Transverse colon (tissue), 3 donors: ENCODE data around the gene CPD.

Source experiments
- POLR2A ChIP-seq: fragments of 450-650 bp; IDR thresholded peaks from one replicate; pipeline ENCODE4 v1.6.1; 2016; ENCODE audit warnings: antibody characterized with exemption, mild to moderate bottlenecking, moderate library complexity
- TF ChIP-seq, protein P1 (sequence below), 5 experiments: fragments of 200-600 bp in 3 of 5; fragments of 450-650 bp in 2 of 5; sonication (generic) in 3 of 5; IDR thresholded peaks; 1 replicate in 2 of 5; 2 replicates in 3 of 5; pipeline ENCODE4 v1.5.1; 2016 to 2017; ENCODE audit warnings: antibody characterized with exemption in 5 of 5, inconsistent platforms in 3 of 5, mild to moderate bottlenecking in 2 of 5, moderate library complexity in 1 of 5

DNA sequence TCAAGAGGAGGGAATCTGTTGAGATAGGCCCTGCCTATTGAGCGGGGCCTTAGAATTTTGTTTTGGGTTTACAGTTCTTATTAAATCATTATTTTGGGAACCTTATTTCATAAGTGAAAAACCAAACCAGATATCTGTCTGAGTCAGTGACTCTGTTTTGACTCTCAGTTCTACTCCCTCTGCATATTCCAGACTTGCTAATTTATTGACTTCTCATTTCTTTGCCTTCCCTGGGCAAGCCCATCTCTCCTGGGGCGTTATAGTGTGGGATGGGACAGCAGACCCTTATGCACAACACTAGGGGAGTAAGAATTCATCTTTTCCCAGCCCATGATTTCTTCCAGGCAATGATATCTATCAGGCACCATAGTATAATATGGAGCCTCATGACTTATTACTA is 45.7 kb downstream of the CPD start:
- no peak for TF ChIP-seq POLR2A
- TF ChIP-seq, protein P1, sequence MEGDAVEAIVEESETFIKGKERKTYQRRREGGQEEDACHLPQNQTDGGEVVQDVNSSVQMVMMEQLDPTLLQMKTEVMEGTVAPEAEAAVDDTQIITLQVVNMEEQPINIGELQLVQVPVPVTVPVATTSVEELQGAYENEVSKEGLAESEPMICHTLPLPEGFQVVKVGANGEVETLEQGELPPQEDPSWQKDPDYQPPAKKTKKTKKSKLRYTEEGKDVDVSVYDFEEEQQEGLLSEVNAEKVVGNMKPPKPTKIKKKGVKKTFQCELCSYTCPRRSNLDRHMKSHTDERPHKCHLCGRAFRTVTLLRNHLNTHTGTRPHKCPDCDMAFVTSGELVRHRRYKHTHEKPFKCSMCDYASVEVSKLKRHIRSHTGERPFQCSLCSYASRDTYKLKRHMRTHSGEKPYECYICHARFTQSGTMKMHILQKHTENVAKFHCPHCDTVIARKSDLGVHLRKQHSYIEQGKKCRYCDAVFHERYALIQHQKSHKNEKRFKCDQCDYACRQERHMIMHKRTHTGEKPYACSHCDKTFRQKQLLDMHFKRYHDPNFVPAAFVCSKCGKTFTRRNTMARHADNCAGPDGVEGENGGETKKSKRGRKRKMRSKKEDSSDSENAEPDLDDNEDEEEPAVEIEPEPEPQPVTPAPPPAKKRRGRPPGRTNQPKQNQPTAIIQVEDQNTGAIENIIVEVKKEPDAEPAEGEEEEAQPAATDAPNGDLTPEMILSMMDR (IDR thresholded peaks at IDR 0.05) = no peak
